A673 (cell line): Measurements from ENCODE around the gene ATCAY. TPM values are rescaled to one million over a fixed set of nuclear protein-coding genes. Genes with fewer than 3 reads are reported as not detected.

Source experiments
- BruUV-seq: library from RNA; stranded (reverse); fragments of 400-500 nt; replicated peaks from 2 replicates; lab custom pipeline; 2021; lab: Mats Ljungman, UMichigan
- CTCF ChIA-PET: fragments of 300-600 bp; sonication (Branson Sonifier 250); formaldehyde crosslinking; loops from one replicate; lab custom pipeline; 2022; ENCODE audit warnings: antibody characterized with exemption; lab: Charles Lee
- POLR2A ChIA-PET: fragments of 300-600 bp; sonication (Branson Sonifier 250); formaldehyde crosslinking; loops from one replicate; lab custom pipeline; 2022; ENCODE audit warnings: antibody characterized with exemption; ENCODE audit not compliant: low non-redundant PET; lab: Charles Lee
- DNase-seq: peaks from one replicate; pipeline ENCODE4 v3.0.0-alpha.2; 2015; ENCODE audit warnings: low spot score
- H3K27ac ChIP-seq: fragments of 200-600 bp; sonication (generic); 2 replicates; pipeline ENCODE4 v1.5.1; 2016; ENCODE audit warnings: mixed run types, low read depth, mild to moderate bottlenecking, mixed read lengths, antibody characterized with exemption, low read length; ENCODE audit not compliant: poor library complexity, severe bottlenecking
- H3K27me3 ChIP-seq: fragments of 200-600 bp; sonication (generic); replicated peaks from 2 replicates; pipeline ENCODE4 v1.6.1; 2017; ENCODE audit warnings: mixed run types, low read depth, mild to moderate bottlenecking, mixed read lengths, antibody characterized with exemption, low read length; ENCODE audit not compliant: insufficient read depth, poor library complexity
- H3K36me3 ChIP-seq: fragments of 200-600 bp; sonication (generic); 2 replicates; pipeline ENCODE4 v1.6.1; 2016; ENCODE audit warnings: mixed run types, mild to moderate bottlenecking, mixed read lengths, antibody characterized with exemption, low read length; ENCODE audit not compliant: insufficient read depth, poor library complexity, severe bottlenecking
- H3K4me1 ChIP-seq: fragments of 200-600 bp; sonication (generic); 2 replicates; pipeline ENCODE4 v1.6.1; 2017; ENCODE audit warnings: mixed run types, mild to moderate bottlenecking, mixed read lengths, antibody characterized with exemption, low read length; ENCODE audit not compliant: insufficient read depth, poor library complexity, severe bottlenecking
- H3K4me3 ChIP-seq: fragments of 200-600 bp; sonication (generic); 2 replicates; pipeline ENCODE4 v1.5.1; 2016; ENCODE audit warnings: low read depth, mixed run types, mild to moderate bottlenecking, mixed read lengths, low read length; ENCODE audit not compliant: poor library complexity, severe bottlenecking
- H3K9me3 ChIP-seq: fragments of 200-600 bp; sonication (generic); 2 replicates; pipeline ENCODE4 v1.6.1; 2016; ENCODE audit warnings: mixed run types, low read depth, mild to moderate bottlenecking, mixed read lengths, antibody characterized with exemption, low read length; ENCODE audit not compliant: poor library complexity, severe bottlenecking
- EZH2 ChIP-seq: fragments of 200-600 bp; sonication (generic); IDR thresholded peaks from 2 replicates; pipeline ENCODE4 v1.6.1; 2017; ENCODE audit warnings: borderline replicate concordance, low read depth, mild to moderate bottlenecking, mixed read lengths, antibody characterized with exemption, low read length; ENCODE audit not compliant: poor library complexity, severe bottlenecking
- intact Hi-C: fragments of 100-400 bp; cut with micrococcal nuclease; formaldehyde crosslinking; loops from one replicate; pipeline ENCODE4 v1.10.0; 2022; ENCODE audit not compliant: unreplicated experiment
- total RNA-seq: library from RNA; stranded (reverse); gene quantifications from 2 replicates; pipeline ENCODE4 v1.2.3, GENCODE V29; 2021
- TF ChIP-seq, protein P1 (sequence below): fragments of 300-800, 200-600 bp; sonication (generic); conservative IDR thresholded peaks from 2 replicates; pipeline ENCODE4 v1.5.1; 2017; ENCODE audit warnings: low read depth, mild to moderate bottlenecking, antibody characterized with exemption, low read length, moderate library complexity, mixed read lengths

Gene ATCAY
- total RNA-seq, 1 experiment from 2014 or later = 0.95 TPM

DNA sequence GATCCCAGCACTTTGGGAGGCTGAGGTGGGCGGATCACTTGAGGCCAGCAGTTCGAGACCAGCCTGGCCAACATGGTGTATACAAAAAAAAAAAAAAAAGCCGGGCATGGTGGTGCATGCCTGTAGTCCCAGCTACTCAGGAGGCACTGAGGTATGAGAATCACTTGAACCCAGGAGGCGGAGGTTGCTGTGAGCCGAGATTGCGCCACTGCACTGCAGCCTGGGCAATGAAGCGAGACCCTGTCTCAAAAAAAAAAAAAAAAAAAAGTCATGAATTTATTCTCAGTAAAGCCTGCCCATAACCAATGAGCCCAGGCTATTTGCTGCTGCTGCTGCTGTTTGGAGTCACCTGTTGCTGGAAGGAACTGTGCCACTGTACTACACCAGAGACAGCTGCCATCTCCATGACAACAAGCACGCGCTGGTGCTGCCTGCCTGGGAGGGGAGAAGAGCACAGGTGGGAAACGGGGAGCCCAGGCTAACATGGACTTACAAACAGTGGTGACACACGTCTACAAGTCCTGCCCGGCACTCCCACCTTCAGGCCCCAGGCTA is 23.0 kb upstream of the ATCAY start:
- no peak overlapping the region for H3K4me3 ChIP-seq
- DNase-seq = no peak
- POLR2A ChIA-PET = no interaction called here
- no peaks in the 10 kb centered on the region for H3K27me3 ChIP-seq
- BruUV-seq = no TSS peak
- no peak for TF ChIP-seq EZH2
- TF ChIP-seq, protein P1, sequence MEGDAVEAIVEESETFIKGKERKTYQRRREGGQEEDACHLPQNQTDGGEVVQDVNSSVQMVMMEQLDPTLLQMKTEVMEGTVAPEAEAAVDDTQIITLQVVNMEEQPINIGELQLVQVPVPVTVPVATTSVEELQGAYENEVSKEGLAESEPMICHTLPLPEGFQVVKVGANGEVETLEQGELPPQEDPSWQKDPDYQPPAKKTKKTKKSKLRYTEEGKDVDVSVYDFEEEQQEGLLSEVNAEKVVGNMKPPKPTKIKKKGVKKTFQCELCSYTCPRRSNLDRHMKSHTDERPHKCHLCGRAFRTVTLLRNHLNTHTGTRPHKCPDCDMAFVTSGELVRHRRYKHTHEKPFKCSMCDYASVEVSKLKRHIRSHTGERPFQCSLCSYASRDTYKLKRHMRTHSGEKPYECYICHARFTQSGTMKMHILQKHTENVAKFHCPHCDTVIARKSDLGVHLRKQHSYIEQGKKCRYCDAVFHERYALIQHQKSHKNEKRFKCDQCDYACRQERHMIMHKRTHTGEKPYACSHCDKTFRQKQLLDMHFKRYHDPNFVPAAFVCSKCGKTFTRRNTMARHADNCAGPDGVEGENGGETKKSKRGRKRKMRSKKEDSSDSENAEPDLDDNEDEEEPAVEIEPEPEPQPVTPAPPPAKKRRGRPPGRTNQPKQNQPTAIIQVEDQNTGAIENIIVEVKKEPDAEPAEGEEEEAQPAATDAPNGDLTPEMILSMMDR = no peak
- no peaks in the 10 kb centered on the region for H3K4me1 ChIP-seq
- H3K9me3 ChIP-seq = peaks cover under 1% of the 10 kb centered on the region
- H3K27ac ChIP-seq = no peak overlapping the region
- CTCF ChIA-PET = no interaction called here
- intact Hi-C loops = no loop called here
- no peaks in the 10 kb centered on the region for H3K36me3 ChIP-seq

DNA sequence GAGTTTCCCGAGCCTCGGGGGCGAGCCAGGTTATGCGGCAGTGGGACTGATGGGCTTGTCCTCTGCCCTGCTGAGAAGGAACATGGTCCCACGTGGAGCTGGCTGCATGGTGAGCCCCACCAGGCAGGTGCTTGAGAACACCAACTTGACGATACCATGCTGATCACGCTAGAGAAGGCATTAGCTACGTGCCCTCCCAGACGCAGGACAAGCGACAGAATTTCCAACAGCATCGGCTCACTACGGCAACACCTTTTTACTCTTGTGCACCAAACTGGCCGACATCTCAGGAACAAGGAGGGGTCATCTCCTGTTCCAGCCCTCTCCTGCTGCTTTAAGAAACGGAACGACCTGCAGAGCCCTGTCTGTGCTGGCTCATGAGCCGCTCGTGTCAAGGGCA is 20.0 kb upstream of the ATCAY start:
- TF ChIP-seq, protein P1 = no peak
- TF ChIP-seq EZH2 = no peak
- Histone ChIP-seq H3K4me3 (no peak overlapping the region), H3K27ac (no peak overlapping the region), H3K36me3 (no peaks in the 10 kb centered on the region), H3K9me3 (no peaks in the 10 kb centered on the region), H3K27me3 (no peaks in the 10 kb centered on the region), H3K4me1 (peaks cover 11% of the 10 kb centered on the region)
- intact Hi-C loops = no loop called here
- no TSS peak for BruUV-seq
- ChIA-PET CTCF (no interaction called here), POLR2A (no interaction called here)
- no peak for DNase-seq

DNA sequence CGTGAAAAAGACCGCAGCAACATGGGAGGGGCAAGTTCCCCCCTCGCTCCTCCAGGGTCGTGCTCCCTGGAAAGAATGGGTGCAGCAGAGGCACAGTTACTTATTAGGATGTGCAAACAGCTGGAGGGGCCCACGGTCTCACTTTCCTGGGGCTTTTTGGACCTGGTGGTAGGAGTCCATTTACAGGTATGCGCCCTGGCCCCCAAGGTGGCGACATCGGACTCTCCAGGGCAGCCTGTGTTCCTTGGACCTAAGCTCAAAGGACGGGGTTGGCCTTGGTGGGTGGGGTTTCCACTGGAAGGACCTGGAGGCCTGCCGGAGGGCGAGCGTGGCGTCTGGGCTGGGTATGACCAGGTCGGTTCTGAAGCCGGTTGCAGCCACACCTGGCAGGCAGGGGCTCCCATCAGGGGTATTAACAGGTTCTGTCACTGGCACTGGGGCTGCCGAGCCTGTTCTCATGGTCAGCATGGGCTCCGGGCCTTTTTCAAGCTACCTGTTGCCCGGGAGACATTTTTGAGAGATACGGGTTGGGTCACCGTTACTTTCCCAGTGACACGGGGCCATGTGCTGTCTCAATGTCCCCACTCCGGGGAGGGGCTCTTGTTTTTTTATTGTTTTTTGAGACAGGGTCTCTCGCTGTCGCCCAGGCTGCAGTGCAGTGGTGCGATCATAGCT is 17.5 kb upstream of the ATCAY start:
- Histone ChIP-seq H3K27ac (no peak overlapping the region), H3K27me3 (no peaks in the 10 kb centered on the region), H3K4me3 (no peak overlapping the region), H3K9me3 (no peaks in the 10 kb centered on the region), H3K4me1 (peaks cover 16% of the 10 kb centered on the region), H3K36me3 (no peaks in the 10 kb centered on the region)
- no TSS peak for BruUV-seq
- TF ChIP-seq, protein P1 = no peak
- TF ChIP-seq EZH2 = no peak
- DNase-seq = no peak
- ChIA-PET CTCF (interaction anchor here (0.7 kb wide), 1 partner anchor 51 kb away, joined by 3 read pairs; no protein-coding TSS in a partner anchor), POLR2A (no interaction called here)
- intact Hi-C loops = no loop called here
